IMR-90 (cell line): Measurements from ENCODE around the gene NCBP2. TPM values are rescaled to one million over a fixed set of nuclear protein-coding genes. Genes with fewer than 3 reads are reported as not detected.

Experiments
- ATAC-seq: fragments of 200-7000 bp; cut with Tn5 transposase; 2 replicates; pipeline ENCODE4 v1.9.1; 2020; ENCODE audit warnings: low read depth, mild to moderate bottlenecking, moderate library complexity
- BruUV-seq: library from RNA; stranded (reverse); fragments of 400-500 nt; replicated peaks from 2 replicates; lab custom pipeline; 2021; lab: Mats Ljungman, UMichigan
- CTCF ChIA-PET: fragments of 300-600 bp; formaldehyde crosslinking; extraction: SDS; loops from one replicate; lab custom pipeline; 2021; ENCODE audit warnings: antibody characterized with exemption; lab: Yijun Ruan, JAX
- POLR2A ChIA-PET: fragments of 300-600 bp; sonication (Branson Sonifier 250); formaldehyde crosslinking; loops from one replicate; lab custom pipeline; 2022; ENCODE audit warnings: antibody characterized with exemption; ENCODE audit not compliant: unreplicated experiment; lab: Charles Lee
- DNase-seq: peaks from one replicate; pipeline ENCODE4 v3.0.0; 2013
- H2AFZ ChIP-seq: replicated peaks from 2 replicates; pipeline ENCODE3; 2013; ENCODE audit warnings: low read length, mild to moderate bottlenecking; ENCODE audit not compliant: poor library complexity
- H2AK5ac ChIP-seq: 2 replicates; pipeline ENCODE4 v1.6.1; 2013; ENCODE audit warnings: low read depth, low read length, inconsistent platforms
- H2AK9ac ChIP-seq: replicated peaks from 2 replicates; pipeline ENCODE3; 2013; ENCODE audit warnings: mild to moderate bottlenecking, low read depth, low read length, moderate library complexity; ENCODE audit not compliant: poor library complexity
- H2BK120ac ChIP-seq: 2 replicates; pipeline ENCODE4 v1.6.1; 2013; ENCODE audit warnings: low read depth, low read length, inconsistent platforms
- H2BK15ac ChIP-seq: 3 replicates; pipeline ENCODE4 v1.6.1; 2013; ENCODE audit warnings: low read depth, low read length, inconsistent platforms
- H2BK20ac ChIP-seq: 2 replicates; pipeline ENCODE4 v1.6.1; 2013; ENCODE audit warnings: low read depth, mild to moderate bottlenecking, inconsistent platforms, low read length, moderate library complexity
- H2BK5ac ChIP-seq: 2 replicates; pipeline ENCODE4 v1.6.1; 2013; ENCODE audit warnings: mild to moderate bottlenecking, low read depth, low read length, inconsistent platforms; ENCODE audit not compliant: poor library complexity, severe bottlenecking
- H3K14ac ChIP-seq: replicated peaks from 2 replicates; pipeline ENCODE4 v1.6.1; 2013; ENCODE audit warnings: low read depth, low read length, inconsistent platforms
- H3K18ac ChIP-seq: 2 replicates; pipeline ENCODE4 v1.6.1; 2013; ENCODE audit warnings: low read depth, low read length, control low read depth
- H3K23ac ChIP-seq: 2 replicates; pipeline ENCODE4 v1.6.1; 2013; ENCODE audit warnings: low read depth, low read length, inconsistent platforms
- H3K27ac ChIP-seq: 2 replicates; pipeline ENCODE4 v1.5.1; 2013; ENCODE audit warnings: mild to moderate bottlenecking, control low read depth, low read length; ENCODE audit not compliant: insufficient read depth
- H3K27me3 ChIP-seq: 2 replicates; pipeline ENCODE4 v1.6.1; 2013; ENCODE audit warnings: low read length; ENCODE audit not compliant: control insufficient read depth, insufficient read depth
- H3K36me3 ChIP-seq: 2 replicates; pipeline ENCODE4 v1.6.1; 2013; ENCODE audit warnings: low read length, mixed read lengths; ENCODE audit not compliant: control insufficient read depth, insufficient read depth
- H3K4ac ChIP-seq: 2 replicates; pipeline ENCODE4 v1.6.1; 2013; ENCODE audit warnings: low read depth, low read length, inconsistent platforms
- H3K4me1 ChIP-seq: 2 replicates; pipeline ENCODE4 v1.6.1; 2013; ENCODE audit warnings: low read length, mixed read lengths; ENCODE audit not compliant: control insufficient read depth, insufficient read depth
- H3K4me2 ChIP-seq: 2 replicates; pipeline ENCODE4 v1.6.1; 2013; ENCODE audit warnings: low read depth, mild to moderate bottlenecking, control low read depth, low read length, moderate library complexity
- H3K4me3 ChIP-seq: 2 replicates; pipeline ENCODE4 v1.5.1; 2013; ENCODE audit warnings: low read depth, mild to moderate bottlenecking, control low read depth, low read length, moderate library complexity; ENCODE audit not compliant: insufficient read depth
- H3K56ac ChIP-seq: 2 replicates; pipeline ENCODE4 v1.6.1; 2013; ENCODE audit warnings: low read length, inconsistent platforms; ENCODE audit not compliant: insufficient read depth; ENCODE audit errors: extremely low read depth
- H3K79me1 ChIP-seq, 2 experiments: 2 replicates each; pipeline ENCODE4 v1.6.1; 2013; ENCODE audit warnings: low read length in 2 of 2, inconsistent platforms in 1 of 2, low read depth in 1 of 2
- H3K9ac ChIP-seq: 2 replicates; pipeline ENCODE4 v1.6.1; 2013; ENCODE audit warnings: low read depth, low read length, control low read depth
- H3K9me1 ChIP-seq: 2 replicates; pipeline ENCODE4 v1.6.1; 2013; ENCODE audit warnings: low read length, inconsistent platforms; ENCODE audit not compliant: insufficient read depth
- H3K9me3 ChIP-seq: 2 replicates; pipeline ENCODE4 v1.6.1; 2013; ENCODE audit warnings: low read length; ENCODE audit not compliant: control insufficient read depth, insufficient read depth
- H4K20me1 ChIP-seq: 2 replicates; pipeline ENCODE4 v1.6.1; 2013; ENCODE audit warnings: low read length, inconsistent platforms; ENCODE audit not compliant: insufficient read depth
- H4K5ac ChIP-seq: 2 replicates; pipeline ENCODE4 v1.6.1; 2013; ENCODE audit warnings: mild to moderate bottlenecking, low read depth, low read length, control low read depth
- H4K8ac ChIP-seq, 2 experiments: 2 replicates each; pipeline ENCODE4 v1.6.1; 2013; ENCODE audit warnings: low read depth in 2 of 2, low read length in 2 of 2, control low read depth in 1 of 2, inconsistent platforms in 1 of 2
- H4K91ac ChIP-seq: 2 replicates; pipeline ENCODE4 v1.6.1; 2013; ENCODE audit warnings: low read depth, low read length, inconsistent platforms; ENCODE audit not compliant: insufficient read depth
- CTCF ChIP-seq: conservative IDR thresholded peaks from 2 replicates; pipeline ENCODE4 v1.5.1; 2012; ENCODE audit warnings: mild to moderate bottlenecking, low read depth, low read length, improper control_type of control experiment
- MAFK ChIP-seq: IDR thresholded peaks from 2 replicates; pipeline ENCODE4 v1.6.1; 2012; ENCODE audit warnings: low read depth, low read length, improper control_type of control experiment
- MAZ ChIP-seq: IDR thresholded peaks from 2 replicates; pipeline ENCODE4 v1.6.1; 2012; ENCODE audit warnings: low read depth, mild to moderate bottlenecking, low read length, improper control_type of control experiment, moderate library complexity, borderline replicate concordance
- MXI1 ChIP-seq: IDR thresholded peaks from 2 replicates; pipeline ENCODE4 v1.6.1; 2012; ENCODE audit warnings: low read depth, mild to moderate bottlenecking, low read length, moderate library complexity, borderline replicate concordance
- RAD21 ChIP-seq: IDR thresholded peaks from 2 replicates; pipeline ENCODE4 v1.6.1; 2012; ENCODE audit warnings: low read length, improper control_type of control experiment
- SMC3 ChIP-seq: fragments of 150-350 bp; IDR thresholded peaks from 2 replicates; pipeline ENCODE4 v1.6.1; 2016; ENCODE audit warnings: low read depth, mild to moderate bottlenecking, antibody characterized with exemption, low read length, moderate library complexity
- WGBS, 2 experiments: methylation state at CpG; one replicate each; pipeline versions ENCODE4 v1.1.5 to v1.1.7; 2013; ENCODE audit warnings: missing lambda C conversion rate in 2 of 2; ENCODE audit not compliant: insufficient read length in 1 of 2; ENCODE audit errors: extremely low coverage in 2 of 2; 5-methylcytosine and 5-hydroxymethylcytosine counted together
- dilution Hi-C: fragments of 300-500 bp; cut with HindIII; formaldehyde crosslinking; loops from one replicate; pipeline ENCODE4 v1.14.3; 2018; ENCODE audit warnings: low sequenced_read_pairs; ENCODE audit not compliant: unreplicated experiment
- in situ Hi-C: fragments of 300-500 bp; cut with MboI; formaldehyde crosslinking; loops from 3 replicates; pipeline ENCODE4 v1.14.3; 2019; ENCODE audit warnings: low sequenced_read_pairs, inconsistent platforms, mixed read lengths
- intact Hi-C: fragments of 100-400 bp; cut with micrococcal nuclease; formaldehyde crosslinking; loops from 2 replicates; pipeline ENCODE4 v1.10.0; 2022
- polyA plus RNA-seq, 3 experiments: library from polyadenylated mRNA; depleted of rRNA; stranded (reverse); fragments of >200 nt; gene quantifications; 2 replicates each; pipeline ENCODE4 v1.2.3, GENCODE V29; 2012; ENCODE audit warnings: low replicate concordance in 1 of 3
- total RNA-seq: library from RNA; depleted of rRNA; stranded (reverse); fragments of >200 nt; gene quantifications from 2 replicates; pipeline ENCODE4 v1.2.3, GENCODE V29; 2012

Gene NCBP2
- total and polyA plus RNA-seq, 2 of the 4 experiments (the other 2 are of a cell fraction): 42.8 to 73.6 TPM

GRCh38 chr3:196969660-196970546 lies 27.6 kb upstream of the NCBP2 start:
- no peak overlapping the region for H4K91ac ChIP-seq

More at GRCh38 chr3:196969660-196970546, 27.6 kb upstream of the NCBP2 start:
- H2BK20ac ChIP-seq: no peak overlapping the region
- H4K8ac ChIP-seq: no peak overlapping the region
- intact Hi-C loops (loop anchor here (1.0 to 2.0 kb wide), 2 partner anchors 132 to 361 kb away; no protein-coding TSS in a partner anchor), in situ Hi-C loops (loop anchor here (10.0 to 25.0 kb wide), 2 partner anchors 215 to 358 kb away; no protein-coding TSS in a partner anchor), dilution Hi-C loops (no loop called here)
- TF ChIP-seq MXI1: no peak
- peak; percentile 69 for TF ChIP-seq RAD21
- TF ChIP-seq SMC3: peak; percentile 63
- TF ChIP-seq MAFK: no peak
- peak; percentile 20; the same call in 1 of the 2 replicates for TF ChIP-seq MAZ
- peak; percentile 85 for TF ChIP-seq CTCF
- H3K9me1 ChIP-seq: no peaks in the 10 kb centered on the region
- H3K27me3 ChIP-seq: peaks cover 38% of the 10 kb centered on the region
- no peak overlapping the region for H3K14ac ChIP-seq
- no peak overlapping the region for H3K27ac ChIP-seq
- no peaks in the 10 kb centered on the region for H4K20me1 ChIP-seq
- H4K5ac ChIP-seq: no peak overlapping the region
- H3K9ac ChIP-seq: no peak overlapping the region
- H2BK15ac ChIP-seq: no peak overlapping the region
- 21% methylated on average over 24 of the region's 100 CpGs; no CpG with 5 or more reads in 1 of the 2 experiments for WGBS, 2 experiments
- H3K4me1 ChIP-seq: peaks cover 4% of the 10 kb centered on the region
- H2AFZ ChIP-seq: peak overlapping the region; percentile 96
- ChIA-PET POLR2A (no interaction called here), CTCF (interaction anchor here (0.6 kb wide), 2 partner anchors 28 to 212 kb away, joined by 3 read pairs; no protein-coding TSS in a partner anchor)
- H3K36me3 ChIP-seq: no peaks in the 10 kb centered on the region
- H3K4me3 ChIP-seq: peak overlapping the region; percentile 62
- H2BK120ac ChIP-seq: no peak overlapping the region
- H3K9me3 ChIP-seq: no peaks in the 10 kb centered on the region
- H3K56ac ChIP-seq: no peak overlapping the region
- H2AK5ac ChIP-seq: no peak overlapping the region
- BruUV-seq: no TSS peak
- no peak overlapping the region for H3K4ac ChIP-seq
- H3K79me1 ChIP-seq: no peaks in the 10 kb centered on the region
- peak; percentile 87 for ATAC-seq
- no peak overlapping the region for H3K23ac ChIP-seq
- H2AK9ac ChIP-seq: peak overlapping the region; percentile 55
- no peak overlapping the region for H2BK5ac ChIP-seq
- H3K4me2 ChIP-seq: peak overlapping the region; percentile 74
- H3K18ac ChIP-seq: no peak overlapping the region
- peak; percentile 35 for DNase-seq
